HepG2 (cell line): ENCODE results near the gene TMEM237. TPM values are rescaled to one million over a fixed set of nuclear protein-coding genes. Genes with fewer than 3 reads are reported as not detected.
A peak's percentile ranks its signal among the peaks of the same experiment; 100 is the strongest.

Source experiments
- ARNT ChIP-seq: fragments of 450-650 bp; IDR thresholded peaks from 2 replicates; pipeline ENCODE4 v1.6.1; 2017
- ARNTL ChIP-seq: sonication (generic); formaldehyde crosslinking; IDR thresholded peaks from 2 replicates; pipeline ENCODE4 v1.4.0; 2020; ENCODE audit warnings: mild to moderate bottlenecking, missing genetic modification reagents
- CEBPG ChIP-seq: IDR thresholded peaks from 2 replicates; pipeline ENCODE4 v1.6.1; 2016
- FOXO1 ChIP-seq: sonication (generic); formaldehyde crosslinking; IDR thresholded peaks from 2 replicates; pipeline ENCODE4 v1.4.0; 2020; ENCODE audit warnings: missing genetic modification reagents
- NFRKB ChIP-seq: fragments of 450-650 bp; IDR thresholded peaks from 2 replicates; pipeline ENCODE4 v1.6.1; 2017
- NRL ChIP-seq: sonication (generic); formaldehyde crosslinking; IDR thresholded peaks from 2 replicates; pipeline ENCODE4 v1.5.0; 2020; ENCODE audit warnings: missing genetic modification reagents, mild to moderate bottlenecking, moderate library complexity, borderline replicate concordance
- RFXAP ChIP-seq: sonication (generic); formaldehyde crosslinking; IDR thresholded peaks from 2 replicates; pipeline ENCODE4 v1.4.0; 2020; ENCODE audit warnings: missing genetic modification reagents, borderline replicate concordance
- SNAI1 ChIP-seq: sonication (generic); formaldehyde crosslinking; IDR thresholded peaks from 2 replicates; pipeline ENCODE4 v1.5.0; 2020; ENCODE audit warnings: mild to moderate bottlenecking, missing genetic modification reagents, borderline replicate concordance
- SRF ChIP-seq: IDR thresholded peaks from 2 replicates; pipeline ENCODE4 v1.6.1; 2011; ENCODE audit warnings: mild to moderate bottlenecking, low read depth, low read length, moderate library complexity
- TOE1 ChIP-seq: sonication (generic); formaldehyde crosslinking; IDR thresholded peaks from 2 replicates; pipeline ENCODE4 v1.4.0; 2020; ENCODE audit warnings: mild to moderate bottlenecking, missing genetic modification reagents
- ZNF30 ChIP-seq: sonication (generic); formaldehyde crosslinking; IDR thresholded peaks from 2 replicates; pipeline ENCODE4 v1.5.0; 2020; ENCODE audit warnings: mild to moderate bottlenecking, missing genetic modification reagents
- ZNF33B ChIP-seq: sonication (generic); formaldehyde crosslinking; IDR thresholded peaks from 2 replicates; pipeline ENCODE4 v1.5.1; 2020; ENCODE audit warnings: mild to moderate bottlenecking, missing genetic modification reagents
- ZNF850 ChIP-seq: sonication (generic); formaldehyde crosslinking; conservative IDR thresholded peaks from 2 replicates; pipeline ENCODE4 v1.9.0; 2021; ENCODE audit warnings: mild to moderate bottlenecking, missing genetic modification reagents
- ZSCAN21 ChIP-seq: sonication (generic); formaldehyde crosslinking; IDR thresholded peaks from 2 replicates; pipeline ENCODE4 v1.8.0; 2022; ENCODE audit warnings: mild to moderate bottlenecking, missing genetic modification reagents, moderate library complexity, borderline replicate concordance
- polyA plus RNA-seq, 8 experiments: library from polyadenylated mRNA; depleted of rRNA in 3 of 8; stranded (reverse) in 7 of 8; unstranded in 1 of 8; fragments of >200 nt; fragmentation: Illumina TruSeq in 4 of 8; extraction: Trizol in 4 of 8; gene quantifications; 2 replicates each; pipeline versions ENCODE4 v1.2.1 to v1.2.3, GENCODE V29; 2011 to 2016; ENCODE audit warnings: low read depth in 4 of 8, missing spikeins in 1 of 8, mixed read lengths in 1 of 8; ENCODE audit not compliant: insufficient read depth in 1 of 8
- total RNA-seq, 5 experiments: library from RNA; depleted of rRNA; stranded (reverse); fragments of >200 nt; fragmentation: Illumina TruSeq; extraction: Trizol; gene quantifications; 2 replicates each; pipeline ENCODE4 v1.2.3, GENCODE V29; 2016; ENCODE audit warnings: low read depth in 1 of 5
- TF ChIP-seq, protein P1 (sequence below): sonication (generic); formaldehyde crosslinking; IDR thresholded peaks from 2 replicates; pipeline ENCODE4 v1.8.1; 2023; ENCODE audit warnings: mild to moderate bottlenecking, missing genetic modification reagents
- TF ChIP-seq, protein P2 (sequence below): sonication (generic); formaldehyde crosslinking; IDR thresholded peaks from 2 replicates; pipeline ENCODE4 v1.4.0; 2020; ENCODE audit warnings: missing genetic modification reagents, mild to moderate bottlenecking, borderline replicate concordance
- TF ChIP-seq, protein P3 (sequence below): sonication (generic); formaldehyde crosslinking; IDR thresholded peaks from 2 replicates; pipeline ENCODE4 v1.5.0; 2020; ENCODE audit warnings: missing genetic modification reagents
- TF ChIP-seq, protein P4 (sequence below): fragments of 450-650 bp; IDR thresholded peaks from 2 replicates; pipeline ENCODE4 v1.6.1; 2016
- TF ChIP-seq, protein P5 (sequence below): IDR thresholded peaks from 2 replicates; pipeline ENCODE4 v1.6.1; 2016; ENCODE audit warnings: low read depth, control low read depth
- TF ChIP-seq, protein P6 (sequence below): sonication (generic); formaldehyde crosslinking; IDR thresholded peaks from 2 replicates; pipeline ENCODE4 v1.4.0; 2020; ENCODE audit warnings: missing genetic modification reagents, borderline replicate concordance

The TMEM237 gene
- total and polyA plus RNA-seq, 2 of the 13 experiments (the other 11 are each of a cell fraction or from before 2014, with no cell fraction given) = 21.8 to 36.1 TPM

DNA sequence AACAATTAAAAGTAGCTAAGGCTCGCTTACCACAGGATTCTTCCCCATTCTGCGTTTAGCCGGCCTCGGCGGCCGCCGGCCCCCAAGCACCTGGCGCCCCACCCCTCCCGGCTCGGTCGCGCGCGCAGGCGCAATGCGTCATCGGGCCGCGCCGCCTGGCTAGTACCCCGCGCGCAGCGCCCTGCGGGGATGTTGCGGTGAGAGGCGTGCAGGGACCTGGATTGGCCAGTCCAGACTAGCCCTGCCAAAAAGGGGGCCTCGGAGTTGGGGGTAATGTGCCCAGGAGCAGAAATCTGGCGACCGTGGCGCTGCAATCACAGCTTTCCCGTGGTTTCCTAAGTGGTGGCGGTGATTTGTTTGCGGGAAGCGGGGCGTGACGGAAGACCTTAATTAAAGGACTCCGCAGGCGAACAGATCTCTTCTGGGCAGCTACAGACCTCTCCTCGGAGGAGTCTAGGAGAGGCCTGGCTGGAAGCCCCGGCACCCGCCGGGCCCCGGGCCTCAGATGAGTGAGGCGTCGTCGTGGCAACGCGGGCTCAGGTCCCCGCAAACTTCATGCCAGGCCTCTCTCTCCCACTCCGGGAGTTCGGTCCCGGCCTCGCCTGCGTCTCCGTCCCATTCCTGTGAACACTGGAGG is 606 bp downstream of the TMEM237 start (continued):
- TF ChIP-seq, protein P1, sequence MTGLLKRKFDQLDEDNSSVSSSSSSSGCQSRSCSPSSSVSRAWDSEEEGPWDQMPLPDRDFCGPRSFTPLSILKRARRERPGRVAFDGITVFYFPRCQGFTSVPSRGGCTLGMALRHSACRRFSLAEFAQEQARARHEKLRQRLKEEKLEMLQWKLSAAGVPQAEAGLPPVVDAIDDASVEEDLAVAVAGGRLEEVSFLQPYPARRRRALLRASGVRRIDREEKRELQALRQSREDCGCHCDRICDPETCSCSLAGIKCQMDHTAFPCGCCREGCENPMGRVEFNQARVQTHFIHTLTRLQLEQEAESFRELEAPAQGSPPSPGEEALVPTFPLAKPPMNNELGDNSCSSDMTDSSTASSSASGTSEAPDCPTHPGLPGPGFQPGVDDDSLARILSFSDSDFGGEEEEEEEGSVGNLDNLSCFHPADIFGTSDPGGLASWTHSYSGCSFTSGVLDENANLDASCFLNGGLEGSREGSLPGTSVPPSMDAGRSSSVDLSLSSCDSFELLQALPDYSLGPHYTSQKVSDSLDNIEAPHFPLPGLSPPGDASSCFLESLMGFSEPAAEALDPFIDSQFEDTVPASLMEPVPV (CRISPR knock-in tag) = peak; percentile 79
- TF ChIP-seq SRF (peak; percentile 61; the same call in 1 of the 2 replicates), FOXO1 (peak; percentile 39; the same call in 1 of the 2 replicates), ZSCAN21 (peak; percentile 79), CEBPG (CRISPR knock-in tag) (no peak), RFXAP (no peak), NRL (CRISPR knock-in tag) (peak; percentile 65; the same call in 1 of the 2 replicates), NFRKB (no peak), TOE1 (CRISPR knock-in tag) (no peak), SNAI1 (CRISPR knock-in tag) (no peak), ZNF33B (CRISPR knock-in tag) (no peak; the same call in 1 of the 2 replicates), ZNF850 (CRISPR knock-in tag) (0 out of 2 replicates have a peak, but pooled peaks have one; percentile 30), ARNTL (CRISPR knock-in tag) (peak; percentile 33; the same call in 1 of the 2 replicates), ARNT (no peak), ZNF30 (CRISPR knock-in tag) (no peak)
- TF ChIP-seq, protein P2, sequence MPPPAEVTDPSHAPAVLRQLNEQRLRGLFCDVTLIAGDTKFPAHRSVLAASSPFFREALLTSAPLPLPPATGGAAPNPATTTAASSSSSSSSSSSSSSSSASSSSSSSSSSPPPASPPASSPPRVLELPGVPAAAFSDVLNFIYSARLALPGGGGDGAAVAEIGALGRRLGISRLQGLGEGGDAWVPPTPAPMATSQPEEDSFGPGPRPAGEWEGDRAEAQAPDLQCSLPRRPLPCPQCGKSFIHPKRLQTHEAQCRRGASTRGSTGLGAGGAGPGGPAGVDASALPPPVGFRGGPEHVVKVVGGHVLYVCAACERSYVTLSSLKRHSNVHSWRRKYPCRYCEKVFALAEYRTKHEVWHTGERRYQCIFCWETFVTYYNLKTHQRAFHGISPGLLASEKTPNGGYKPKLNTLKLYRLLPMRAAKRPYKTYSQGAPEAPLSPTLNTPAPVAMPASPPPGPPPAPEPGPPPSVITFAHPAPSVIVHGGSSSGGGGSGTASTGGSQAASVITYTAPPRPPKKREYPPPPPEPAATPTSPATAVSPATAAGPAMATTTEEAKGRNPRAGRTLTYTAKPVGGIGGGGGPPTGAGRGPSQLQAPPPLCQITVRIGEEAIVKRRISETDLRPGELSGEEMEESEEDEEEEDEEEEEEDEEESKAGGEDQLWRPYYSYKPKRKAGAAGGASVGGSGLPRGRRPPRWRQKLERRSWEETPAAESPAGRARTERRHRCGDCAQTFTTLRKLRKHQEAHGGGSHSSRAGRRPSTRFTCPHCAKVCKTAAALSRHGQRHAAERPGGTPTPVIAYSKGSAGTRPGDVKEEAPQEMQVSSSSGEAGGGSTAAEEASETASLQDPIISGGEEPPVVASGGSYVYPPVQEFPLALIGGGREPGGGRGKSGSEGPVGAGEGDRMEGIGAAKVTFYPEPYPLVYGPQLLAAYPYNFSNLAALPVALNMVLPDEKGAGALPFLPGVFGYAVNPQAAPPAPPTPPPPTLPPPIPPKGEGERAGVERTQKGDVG (CRISPR knock-in tag) = no peak; the same call in 1 of the 2 replicates
- TF ChIP-seq, protein P3, sequence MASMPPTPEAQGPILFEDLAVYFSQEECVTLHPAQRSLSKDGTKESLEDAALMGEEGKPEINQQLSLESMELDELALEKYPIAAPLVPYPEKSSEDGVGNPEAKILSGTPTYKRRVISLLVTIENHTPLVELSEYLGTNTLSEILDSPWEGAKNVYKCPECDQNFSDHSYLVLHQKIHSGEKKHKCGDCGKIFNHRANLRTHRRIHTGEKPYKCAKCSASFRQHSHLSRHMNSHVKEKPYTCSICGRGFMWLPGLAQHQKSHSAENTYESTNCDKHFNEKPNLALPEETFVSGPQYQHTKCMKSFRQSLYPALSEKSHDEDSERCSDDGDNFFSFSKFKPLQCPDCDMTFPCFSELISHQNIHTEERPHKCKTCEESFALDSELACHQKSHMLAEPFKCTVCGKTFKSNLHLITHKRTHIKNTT (CRISPR knock-in tag) = no peak
- TF ChIP-seq, protein P4, sequence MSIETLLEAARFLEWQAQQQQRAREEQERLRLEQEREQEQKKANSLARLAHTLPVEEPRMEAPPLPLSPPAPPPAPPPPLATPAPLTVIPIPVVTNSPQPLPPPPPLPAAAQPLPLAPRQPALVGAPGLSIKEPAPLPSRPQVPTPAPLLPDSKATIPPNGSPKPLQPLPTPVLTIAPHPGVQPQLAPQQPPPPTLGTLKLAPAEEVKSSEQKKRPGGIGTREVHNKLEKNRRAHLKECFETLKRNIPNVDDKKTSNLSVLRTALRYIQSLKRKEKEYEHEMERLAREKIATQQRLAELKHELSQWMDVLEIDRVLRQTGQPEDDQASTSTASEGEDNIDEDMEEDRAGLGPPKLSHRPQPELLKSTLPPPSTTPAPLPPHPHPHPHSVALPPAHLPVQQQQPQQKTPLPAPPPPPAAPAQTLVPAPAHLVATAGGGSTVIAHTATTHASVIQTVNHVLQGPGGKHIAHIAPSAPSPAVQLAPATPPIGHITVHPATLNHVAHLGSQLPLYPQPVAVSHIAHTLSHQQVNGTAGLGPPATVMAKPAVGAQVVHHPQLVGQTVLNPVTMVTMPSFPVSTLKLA = peak; percentile 51
- TF ChIP-seq, protein P5, sequence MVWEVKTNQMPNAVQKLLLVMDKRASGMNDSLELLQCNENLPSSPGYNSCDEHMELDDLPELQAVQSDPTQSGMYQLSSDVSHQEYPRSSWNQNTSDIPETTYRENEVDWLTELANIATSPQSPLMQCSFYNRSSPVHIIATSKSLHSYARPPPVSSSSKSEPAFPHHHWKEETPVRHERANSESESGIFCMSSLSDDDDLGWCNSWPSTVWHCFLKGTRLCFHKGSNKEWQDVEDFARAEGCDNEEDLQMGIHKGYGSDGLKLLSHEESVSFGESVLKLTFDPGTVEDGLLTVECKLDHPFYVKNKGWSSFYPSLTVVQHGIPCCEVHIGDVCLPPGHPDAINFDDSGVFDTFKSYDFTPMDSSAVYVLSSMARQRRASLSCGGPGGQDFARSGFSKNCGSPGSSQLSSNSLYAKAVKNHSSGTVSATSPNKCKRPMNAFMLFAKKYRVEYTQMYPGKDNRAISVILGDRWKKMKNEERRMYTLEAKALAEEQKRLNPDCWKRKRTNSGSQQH = peak; percentile 84; the same call in 1 of the 2 replicates
- TF ChIP-seq, protein P6, sequence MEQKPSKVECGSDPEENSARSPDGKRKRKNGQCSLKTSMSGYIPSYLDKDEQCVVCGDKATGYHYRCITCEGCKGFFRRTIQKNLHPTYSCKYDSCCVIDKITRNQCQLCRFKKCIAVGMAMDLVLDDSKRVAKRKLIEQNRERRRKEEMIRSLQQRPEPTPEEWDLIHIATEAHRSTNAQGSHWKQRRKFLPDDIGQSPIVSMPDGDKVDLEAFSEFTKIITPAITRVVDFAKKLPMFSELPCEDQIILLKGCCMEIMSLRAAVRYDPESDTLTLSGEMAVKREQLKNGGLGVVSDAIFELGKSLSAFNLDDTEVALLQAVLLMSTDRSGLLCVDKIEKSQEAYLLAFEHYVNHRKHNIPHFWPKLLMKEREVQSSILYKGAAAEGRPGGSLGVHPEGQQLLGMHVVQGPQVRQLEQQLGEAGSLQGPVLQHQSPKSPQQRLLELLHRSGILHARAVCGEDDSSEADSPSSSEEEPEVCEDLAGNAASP (CRISPR knock-in tag) = no peak
